NCI-H2171 treated with DMSO at 0.1 percent for 48 hours (cell line): ENCODE measurements around the gene MBOAT2.

Source experiments
- DNase-seq: peaks from one replicate; lab custom pipeline; 2025; lab: John Stamatoyannopoulos, UW

The MBOAT2 gene

GRCh38 chr2:9018109-9018508, 14.6 kb upstream of the MBOAT2 start:
- DNase-seq = no peak

GRCh38 chr2:9017411-9017810, 13.9 kb upstream of the MBOAT2 start:
- no peak for DNase-seq

- DNase-seq = no peak
Observed at GRCh38 chr2:9015998-9016397, 12.5 kb upstream of the MBOAT2 start.

- no peak for DNase-seq
Observed at GRCh38 chr2:9013403-9013802, 9.9 kb upstream of the MBOAT2 start.

- peak; percentile 96 for DNase-seq
Observed at GRCh38 chr2:9010866-9011265, 7.4 kb upstream of the MBOAT2 start.

GRCh38 chr2:9008951-9009664, 5.6 kb upstream of the MBOAT2 start:
- no peak for DNase-seq

GRCh38 chr2:9006368-9006767, 2.9 kb upstream of the MBOAT2 start:
- DNase-seq = no peak

GRCh38 chr2:9004338-9005204, 1.1 kb upstream of the MBOAT2 start:
- no peak for DNase-seq

GRCh38 chr2:9003366-9003615, 193 bp downstream of the MBOAT2 start:
- DNase-seq = no peak

- peak; percentile 60 for DNase-seq
Observed at GRCh38 chr2:9002637-9003365, 683 bp downstream of the MBOAT2 start.

GRCh38 chr2:9002313-9002636, 1.2 kb downstream of the MBOAT2 start:
- no peak for DNase-seq

- DNase-seq = no peak
Observed at GRCh38 chr2:9001778-9002177, 1.7 kb downstream of the MBOAT2 start.

- DNase-seq = no peak
Observed at GRCh38 chr2:9001229-9001628, 2.3 kb downstream of the MBOAT2 start.

GRCh38 chr2:9000442-9000841, 3.0 kb downstream of the MBOAT2 start:
- DNase-seq = no peak

GRCh38 chr2:8999797-9000196, 3.7 kb downstream of the MBOAT2 start:
- no peak for DNase-seq

GRCh38 chr2:8999102-8999446, 4.4 kb downstream of the MBOAT2 start:
- DNase-seq = peak; percentile 12

- no peak for DNase-seq
Observed at GRCh38 chr2:8998418-8999101, 4.9 kb downstream of the MBOAT2 start.

GRCh38 chr2:8997631-8998030, 5.9 kb downstream of the MBOAT2 start:
- no peak for DNase-seq

GRCh38 chr2:8997108-8997507, 6.4 kb downstream of the MBOAT2 start:
- no peak for DNase-seq

GRCh38 chr2:8996006-8996405, 7.5 kb downstream of the MBOAT2 start:
- DNase-seq = no peak

- DNase-seq = no peak
Observed at GRCh38 chr2:8994386-8994785, 9.1 kb downstream of the MBOAT2 start.

- no peak for DNase-seq
Observed at GRCh38 chr2:8993902-8994278, 9.6 kb downstream of the MBOAT2 start.
